ENCODE data around the gene GNB1L. TPM values are rescaled to one million over a fixed set of nuclear protein-coding genes. Genes with fewer than 3 reads are reported as not detected.

The GNB1L gene
- total and polyA plus RNA-seq, 2 of the 13 experiments (the other 11 are each of a cell fraction or from before 2014, with no cell fraction given), result 2.5 to 7.4 TPM

GRCh38 chr22:19854778-19855503 lies at the start of gene GNB1L, which contains the start of gene RTL10 (continued):
- TF ChIP-seq ZKSCAN8 (CRISPR knock-in tag; IDR thresholded peaks at IDR 0.05; ENCODE audit: borderline replicate concordance), result peak; percentile 25; the same call in 1 of the 2 replicates
- TF ChIP-seq, protein P1, sequence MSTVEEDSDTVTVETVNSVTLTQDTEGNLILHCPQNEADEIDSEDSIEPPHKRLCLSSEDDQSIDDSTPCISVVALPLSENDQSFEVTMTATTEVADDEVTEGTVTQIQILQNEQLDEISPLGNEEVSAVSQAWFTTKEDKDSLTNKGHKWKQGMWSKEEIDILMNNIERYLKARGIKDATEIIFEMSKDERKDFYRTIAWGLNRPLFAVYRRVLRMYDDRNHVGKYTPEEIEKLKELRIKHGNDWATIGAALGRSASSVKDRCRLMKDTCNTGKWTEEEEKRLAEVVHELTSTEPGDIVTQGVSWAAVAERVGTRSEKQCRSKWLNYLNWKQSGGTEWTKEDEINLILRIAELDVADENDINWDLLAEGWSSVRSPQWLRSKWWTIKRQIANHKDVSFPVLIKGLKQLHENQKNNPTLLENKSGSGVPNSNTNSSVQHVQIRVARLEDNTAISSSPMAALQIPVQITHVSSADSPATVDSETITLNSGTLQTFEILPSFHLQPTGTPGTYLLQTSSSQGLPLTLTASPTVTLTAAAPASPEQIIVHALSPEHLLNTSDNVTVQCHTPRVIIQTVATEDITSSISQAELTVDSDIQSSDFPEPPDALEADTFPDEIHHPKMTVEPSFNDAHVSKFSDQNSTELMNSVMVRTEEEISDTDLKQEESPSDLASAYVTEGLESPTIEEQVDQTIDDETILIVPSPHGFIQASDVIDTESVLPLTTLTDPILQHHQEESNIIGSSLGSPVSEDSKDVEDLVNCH (CRISPR knock-in tag; IDR thresholded peaks at IDR 0.05), result peak; percentile 89; the same call in 1 of the 2 replicates
- TF ChIP-seq, protein P2, sequence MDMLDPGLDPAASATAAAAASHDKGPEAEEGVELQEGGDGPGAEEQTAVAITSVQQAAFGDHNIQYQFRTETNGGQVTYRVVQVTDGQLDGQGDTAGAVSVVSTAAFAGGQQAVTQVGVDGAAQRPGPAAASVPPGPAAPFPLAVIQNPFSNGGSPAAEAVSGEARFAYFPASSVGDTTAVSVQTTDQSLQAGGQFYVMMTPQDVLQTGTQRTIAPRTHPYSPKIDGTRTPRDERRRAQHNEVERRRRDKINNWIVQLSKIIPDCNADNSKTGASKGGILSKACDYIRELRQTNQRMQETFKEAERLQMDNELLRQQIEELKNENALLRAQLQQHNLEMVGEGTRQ (IDR thresholded peaks at IDR 0.05; ENCODE audit: low read depth, low read length), result no peak
- TF ChIP-seq, protein P2 (CRISPR knock-in tag; IDR thresholded peaks at IDR 0.05; ENCODE audit: borderline replicate concordance), result 0 out of 2 replicates have a peak, but pooled peaks have one; percentile 49
- TF ChIP-seq FOXM1 (CRISPR knock-in tag; IDR thresholded peaks at IDR 0.05), result 0 out of 2 replicates have a peak, but pooled peaks have one; percentile 65
- TF ChIP-seq, protein P3, sequence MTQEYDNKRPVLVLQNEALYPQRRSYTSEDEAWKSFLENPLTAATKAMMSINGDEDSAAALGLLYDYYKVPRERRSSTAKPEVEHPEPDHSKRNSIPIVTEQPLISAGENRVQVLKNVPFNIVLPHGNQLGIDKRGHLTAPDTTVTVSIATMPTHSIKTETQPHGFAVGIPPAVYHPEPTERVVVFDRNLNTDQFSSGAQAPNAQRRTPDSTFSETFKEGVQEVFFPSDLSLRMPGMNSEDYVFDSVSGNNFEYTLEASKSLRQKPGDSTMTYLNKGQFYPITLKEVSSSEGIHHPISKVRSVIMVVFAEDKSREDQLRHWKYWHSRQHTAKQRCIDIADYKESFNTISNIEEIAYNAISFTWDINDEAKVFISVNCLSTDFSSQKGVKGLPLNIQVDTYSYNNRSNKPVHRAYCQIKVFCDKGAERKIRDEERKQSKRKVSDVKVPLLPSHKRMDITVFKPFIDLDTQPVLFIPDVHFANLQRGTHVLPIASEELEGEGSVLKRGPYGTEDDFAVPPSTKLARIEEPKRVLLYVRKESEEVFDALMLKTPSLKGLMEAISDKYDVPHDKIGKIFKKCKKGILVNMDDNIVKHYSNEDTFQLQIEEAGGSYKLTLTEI (CRISPR knock-in tag; conservative IDR thresholded peaks at IDR 0.05), result no peak
- TF ChIP-seq NFRKB (IDR thresholded peaks at IDR 0.05), result no peak
- TF ChIP-seq, protein P4, sequence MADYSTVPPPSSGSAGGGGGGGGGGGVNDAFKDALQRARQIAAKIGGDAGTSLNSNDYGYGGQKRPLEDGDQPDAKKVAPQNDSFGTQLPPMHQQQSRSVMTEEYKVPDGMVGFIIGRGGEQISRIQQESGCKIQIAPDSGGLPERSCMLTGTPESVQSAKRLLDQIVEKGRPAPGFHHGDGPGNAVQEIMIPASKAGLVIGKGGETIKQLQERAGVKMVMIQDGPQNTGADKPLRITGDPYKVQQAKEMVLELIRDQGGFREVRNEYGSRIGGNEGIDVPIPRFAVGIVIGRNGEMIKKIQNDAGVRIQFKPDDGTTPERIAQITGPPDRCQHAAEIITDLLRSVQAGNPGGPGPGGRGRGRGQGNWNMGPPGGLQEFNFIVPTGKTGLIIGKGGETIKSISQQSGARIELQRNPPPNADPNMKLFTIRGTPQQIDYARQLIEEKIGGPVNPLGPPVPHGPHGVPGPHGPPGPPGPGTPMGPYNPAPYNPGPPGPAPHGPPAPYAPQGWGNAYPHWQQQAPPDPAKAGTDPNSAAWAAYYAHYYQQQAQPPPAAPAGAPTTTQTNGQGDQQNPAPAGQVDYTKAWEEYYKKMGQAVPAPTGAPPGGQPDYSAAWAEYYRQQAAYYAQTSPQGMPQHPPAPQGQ (CRISPR knock-in tag; IDR thresholded peaks at IDR 0.05; ENCODE audit: borderline replicate concordance), result no peak
- TF ChIP-seq DNMT1 (CRISPR knock-in tag; IDR thresholded peaks at IDR 0.05), result no peak
- TF ChIP-seq AFF4 (CRISPR knock-in tag; IDR thresholded peaks at IDR 0.05), result no peak
- TF ChIP-seq HNRNPH1 (optimal IDR thresholded peaks at IDR 0.05; ENCODE audit: low read depth, low read length), result no peak
- TF ChIP-seq CBFB (CRISPR knock-in tag; IDR thresholded peaks at IDR 0.05), result peak; percentile 72; the same call in 1 of the 2 replicates
- peak; percentile 93 for TF ChIP-seq DR1 (CRISPR knock-in tag; IDR thresholded peaks at IDR 0.05)
- no peak for TF ChIP-seq LCORL (IDR thresholded peaks at IDR 0.05)
- TF ChIP-seq LCORL (CRISPR knock-in tag; IDR thresholded peaks at IDR 0.05), result peak; percentile 91
- TF ChIP-seq ZNF570 (CRISPR knock-in tag; IDR thresholded peaks at IDR 0.05; ENCODE audit: borderline replicate concordance), result peak; percentile 86; the same call in 1 of the 2 replicates
- no peak for TF ChIP-seq CHD2 (IDR thresholded peaks at IDR 0.05; ENCODE audit: low read depth, low read length)

All from HepG2 (cell line).